ENCODE results near the gene CALML4.

DNA sequence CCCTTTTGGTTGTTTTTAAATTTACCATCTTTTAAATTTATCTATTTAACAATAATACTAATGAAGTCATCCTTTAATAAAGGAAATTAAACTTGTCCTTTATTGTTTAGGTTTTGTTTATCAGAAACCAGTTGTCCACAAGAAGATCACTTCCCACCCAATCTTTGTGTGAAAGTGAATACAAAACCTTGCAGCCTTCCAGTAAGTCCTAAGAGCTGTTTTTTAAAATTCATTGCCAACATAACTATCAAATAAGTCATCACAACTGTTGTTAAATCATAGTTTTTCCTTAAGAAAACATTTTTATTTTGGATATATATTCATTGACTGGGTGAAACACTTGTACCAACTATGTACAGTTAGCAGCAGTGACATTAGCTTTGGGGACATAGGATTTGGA, 59.4 kb downstream of the CALML4 start:
- TF ChIP-seq CTCF (IDR thresholded peaks at IDR 0.05) (no peak), POLR2A (IDR thresholded peaks at IDR 0.05) (no peak), POLR2AphosphoS5 (IDR thresholded peaks at IDR 0.05) (no peak)
